ENCODE measurements around the gene MCRS1.

The MCRS1 gene

GRCh38 chr12:49539406-49540228, 28.3 kb downstream of the MCRS1 start:
- Histone ChIP-seq H3K9me2 (replicated peaks; ENCODE audit: control insufficient read depth, low read length) (no peaks in the 10 kb centered on the region), H4K20me1 (ENCODE audit: control insufficient read depth, insufficient read depth, low read depth, low read length) (no peaks in the 10 kb centered on the region), H3K27ac (ENCODE audit: low read depth, low read length) (no peak overlapping the region), H3K36me3 (ENCODE audit: control insufficient read depth, low read length) (no peaks in the 10 kb centered on the region), H3K4me2 (ENCODE audit: low read length) (peak overlapping the region; percentile 50), H3K4me1 (ENCODE audit: control insufficient read depth, low read length) (peaks cover 61% of the 10 kb centered on the region), H3K9me3 (ENCODE audit: control insufficient read depth, insufficient read depth, low read length) (no peaks in the 10 kb centered on the region), H3K27me3 (ENCODE audit: control insufficient read depth, low read length) (peaks cover 10% of the 10 kb centered on the region), H3K4me3 (ENCODE audit: low read length) (peak overlapping the region; percentile 19; the same call in 1 of the 2 replicates), H3K79me2 (ENCODE audit: control insufficient read depth, low read length) (no peaks in the 10 kb centered on the region), H3F3A (ENCODE audit: control insufficient read depth, insufficient read depth) (peaks cover 21% of the 10 kb centered on the region)
- no peak for TF ChIP-seq EZH2phosphoT487 (IDR thresholded peaks at IDR 0.05; ENCODE audit: borderline replicate concordance, low read length)
- no peak for TF ChIP-seq CTCF (IDR thresholded peaks at IDR 0.05; ENCODE audit: low read depth, low read length, poor library complexity, severe bottlenecking)

GRCh38 chr12:49538510-49539403, 29.2 kb downstream of the MCRS1 start, which contains the start of gene KCNH3:
Gene KCNH3, plus strand, starts transcription at chr12:49539030. Its CDS starts 387 bp downstream, at chr12:49539417.
- H3K9me3 ChIP-seq (ENCODE audit: control insufficient read depth, insufficient read depth, low read length) = no peaks in the 10 kb centered on the region

More at GRCh38 chr12:49538510-49539403, 29.2 kb downstream of the MCRS1 start, which contains the start of gene KCNH3:
- Histone ChIP-seq H3K4me1 (ENCODE audit: control insufficient read depth, low read length) (peaks cover 56% of the 10 kb centered on the region), H3K79me2 (ENCODE audit: control insufficient read depth, low read length) (no peaks in the 10 kb centered on the region), H3K27me3 (ENCODE audit: control insufficient read depth, low read length) (peaks cover 10% of the 10 kb centered on the region), H3K4me2 (ENCODE audit: low read length) (peak within 1 kb of the TSS; percentile 72), H3K27ac (ENCODE audit: low read depth, low read length) (peak within 1 kb of the TSS; percentile 80), H3K9me2 (replicated peaks; ENCODE audit: control insufficient read depth, low read length) (no peaks in the 10 kb centered on the region), H3K36me3 (ENCODE audit: control insufficient read depth, low read length) (no peaks in the 10 kb centered on the region), H3F3A (ENCODE audit: control insufficient read depth, insufficient read depth) (peaks cover 21% of the 10 kb centered on the region), H3K4me3 (ENCODE audit: low read length) (peak within 1 kb of the TSS; percentile 72), H4K20me1 (ENCODE audit: control insufficient read depth, insufficient read depth, low read depth, low read length) (no peaks in the 10 kb centered on the region)
- TF ChIP-seq EZH2phosphoT487 (IDR thresholded peaks at IDR 0.05; ENCODE audit: borderline replicate concordance, low read length) = no peak
- TF ChIP-seq CTCF (IDR thresholded peaks at IDR 0.05; ENCODE audit: low read depth, low read length, poor library complexity, severe bottlenecking) = no peak

All from DOHH2 (cell line).